HEK293 (cell line): ENCODE results near the gene PHACTR3.

Experiments used
- ZBTB7A ChIP-seq: fragments of 450-650 bp; formaldehyde crosslinking; IDR thresholded peaks from 2 replicates; pipeline ENCODE4 v1.5.1; 2016; ENCODE audit warnings: low read depth, missing biosample characterization, missing genetic modification characterization
- ZIC2 ChIP-seq: fragments of 450-650 bp; formaldehyde crosslinking; IDR thresholded peaks from 2 replicates; pipeline ENCODE4 v1.5.1; 2016; ENCODE audit warnings: missing biosample characterization, missing genetic modification characterization
- ZNF791 ChIP-seq: fragments of 450-650 bp; formaldehyde crosslinking; IDR thresholded peaks from 2 replicates; pipeline ENCODE4 v1.5.1; 2016; ENCODE audit warnings: missing biosample characterization, missing genetic modification characterization

DNA sequence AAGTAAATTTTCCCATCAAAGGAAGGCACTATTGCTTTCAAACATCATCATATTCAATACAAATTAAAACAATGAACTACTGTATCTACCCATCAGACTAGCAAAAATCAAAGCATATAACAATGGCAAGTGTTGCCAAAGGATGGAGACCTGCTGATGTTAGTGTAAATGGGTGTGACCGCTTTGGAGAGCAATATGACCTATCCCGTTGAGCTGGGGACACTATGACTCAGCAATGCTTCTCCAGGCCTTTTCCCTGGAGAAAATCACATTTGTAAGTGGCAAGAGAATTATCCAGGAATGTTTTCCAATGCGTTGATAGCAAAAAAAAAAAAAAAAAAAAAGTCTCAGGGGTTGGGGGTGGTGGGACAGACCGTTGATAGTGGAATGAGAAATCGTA, 46.1 kb downstream of the PHACTR3 start:
- TF ChIP-seq ZBTB7A (tag by site-specific recombination) (no peak), ZIC2 (tag by site-specific recombination) (no peak), ZNF791 (tag by site-specific recombination) (no peak)
